Measurements from ENCODE around the gene TOGARAM1.

TOGARAM1 gene

GRCh38 chr14:44962334-44963043, 499 bp downstream of the TOGARAM1 start:
- DNase-seq (ENCODE audit: low read depth): no peak

GRCh38 chr14:44963044-44963528, 1.1 kb downstream of the TOGARAM1 start:
- DNase-seq (ENCODE audit: low read depth): no peak

- no peak for DNase-seq (ENCODE audit: low read depth)
Measured at GRCh38 chr14:44963775-44964380, 1.9 kb downstream of the TOGARAM1 start.

GRCh38 chr14:44966601-44967336, 4.8 kb downstream of the TOGARAM1 start:
- DNase-seq (ENCODE audit: low read depth): no peak

- DNase-seq (ENCODE audit: low read depth): no peak
Measured at GRCh38 chr14:44968714-44969113, 6.7 kb downstream of the TOGARAM1 start.

- DNase-seq (ENCODE audit: low read depth): no peak
Measured at GRCh38 chr14:44970907-44971306, 8.9 kb downstream of the TOGARAM1 start.

GRCh38 chr14:44971459-44971858, 9.5 kb downstream of the TOGARAM1 start:
- DNase-seq (ENCODE audit: low read depth): no peak

GRCh38 chr14:44979273-44979672, 17.3 kb downstream of the TOGARAM1 start:
- no peak for DNase-seq (ENCODE audit: low read depth)

- DNase-seq (ENCODE audit: low read depth): no peak
Measured at GRCh38 chr14:44979740-44980356, 17.9 kb downstream of the TOGARAM1 start.

- DNase-seq (ENCODE audit: low read depth): no peak
Measured at GRCh38 chr14:44981198-44981597, 19.2 kb downstream of the TOGARAM1 start.

- DNase-seq (ENCODE audit: low read depth): no peak
Measured at GRCh38 chr14:44982594-44982993, 20.6 kb downstream of the TOGARAM1 start.

GRCh38 chr14:44988694-44989093, 26.7 kb downstream of the TOGARAM1 start:
- no peak for DNase-seq (ENCODE audit: low read depth)

GRCh38 chr14:44989497-44990440, 27.8 kb downstream of the TOGARAM1 start:
- no peak for DNase-seq (ENCODE audit: low read depth)

GRCh38 chr14:44990533-44990932, 28.5 kb downstream of the TOGARAM1 start:
- no peak for DNase-seq (ENCODE audit: low read depth)

GRCh38 chr14:44995196-44995595, 33.2 kb downstream of the TOGARAM1 start:
- DNase-seq (ENCODE audit: low read depth): no peak

- DNase-seq (ENCODE audit: low read depth): no peak
Measured at GRCh38 chr14:44995770-44996294, 33.8 kb downstream of the TOGARAM1 start.

GRCh38 chr14:45003924-45004323, 41.9 kb downstream of the TOGARAM1 start:
- no peak for DNase-seq (ENCODE audit: low read depth)

GRCh38 chr14:45015133-45015532, 53.1 kb downstream of the TOGARAM1 start:
- DNase-seq (ENCODE audit: low read depth): no peak

GRCh38 chr14:45028107-45028626, 66.2 kb downstream of the TOGARAM1 start:
- DNase-seq (ENCODE audit: low read depth): no peak

- no peak for DNase-seq (ENCODE audit: low read depth)
Measured at GRCh38 chr14:45034730-45035129, 72.7 kb downstream of the TOGARAM1 start.

GRCh38 chr14:45038256-45038655, 76.3 kb downstream of the TOGARAM1 start:
- DNase-seq (ENCODE audit: low read depth): no peak
